Muscle layer of colon (tissue), 2 donors: Measurements from ENCODE around the gene INHA.
A peak's percentile ranks its signal among the peaks of the same experiment; 100 is the strongest.

Source experiments
- H3K27ac ChIP-seq: one replicate; pipeline ENCODE4 v1.7.0; 2013; ENCODE audit warnings: low read depth, mild to moderate bottlenecking, low read length, moderate library complexity
- H3K27me3 ChIP-seq, 2 donors: one replicate each; pipeline ENCODE4 v1.7.0; 2013; ENCODE audit warnings: low read length in 2 of 2, mild to moderate bottlenecking in 2 of 2; ENCODE audit not compliant: insufficient read depth in 2 of 2, control insufficient read depth in 1 of 2
- H3K36me3 ChIP-seq: one replicate; pipeline ENCODE4 v1.7.0; 2013; ENCODE audit warnings: mild to moderate bottlenecking, low read length; ENCODE audit not compliant: insufficient read depth
- H3K4me1 ChIP-seq: one replicate; pipeline ENCODE4 v1.7.0; 2013; ENCODE audit warnings: mild to moderate bottlenecking, low read length; ENCODE audit not compliant: insufficient read depth
- H3K4me3 ChIP-seq, 2 donors: one replicate each; pipeline ENCODE4 v1.7.0; 2013; ENCODE audit warnings: low read length in 2 of 2, low read depth in 1 of 2, mild to moderate bottlenecking in 1 of 2, moderate library complexity in 1 of 2
- H3K9ac ChIP-seq: one replicate; pipeline ENCODE4 v1.7.0; 2013; ENCODE audit warnings: low read length
- H3K9me3 ChIP-seq: one replicate; pipeline ENCODE4 v1.7.0; 2013; ENCODE audit warnings: mild to moderate bottlenecking, low read length
- donor health status: abdominal sarcoma.
- donor health status: Adenocarcinoma of cecum.

Gene INHA

DNA sequence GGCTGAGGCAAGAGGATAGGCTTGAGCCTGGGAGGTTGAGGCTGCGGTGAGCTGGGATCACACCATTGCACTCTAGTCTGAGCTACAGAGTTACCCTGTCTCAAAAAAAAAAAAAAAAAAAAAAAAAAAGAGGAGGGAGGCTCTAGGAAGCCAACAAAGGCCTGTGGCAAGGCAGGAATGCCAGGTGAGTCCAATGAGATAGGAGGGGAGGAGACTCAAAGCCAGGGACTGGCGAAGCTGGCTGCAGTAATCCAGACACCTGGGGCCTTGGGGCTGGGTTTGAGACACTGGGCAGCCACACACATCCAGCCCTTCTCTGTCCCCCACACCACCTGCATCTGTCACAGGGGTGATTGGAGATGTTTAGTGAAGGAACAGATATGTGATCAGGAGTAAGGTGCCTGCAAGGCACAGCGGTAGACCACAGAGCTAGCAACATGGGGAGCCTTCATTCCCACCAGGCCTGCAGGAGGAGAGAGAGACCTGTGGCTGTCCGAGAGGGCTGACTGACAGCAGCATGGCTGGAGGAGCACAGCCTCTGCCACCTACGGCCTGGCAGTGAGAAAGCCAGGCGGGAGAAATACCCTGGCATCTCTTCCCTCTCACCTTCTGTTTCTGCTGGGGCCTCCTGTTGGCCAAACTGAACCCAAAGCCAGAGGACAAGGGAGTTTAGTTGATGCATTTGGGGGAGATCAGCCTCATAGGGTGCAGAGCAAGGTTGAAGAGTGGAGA is 38.0 kb upstream of the INHA start:
- Histone ChIP-seq H3K27ac (no peak overlapping the region), H3K9ac (no peak overlapping the region), H3K4me1 (peaks cover 5% of the 10 kb centered on the region), H3K36me3 (no peaks in the 10 kb centered on the region), H3K4me3 (no peak overlapping the region), H3K27me3 (peaks cover 5% of the 10 kb centered on the region in 2 donors), H3K9me3 (no peaks in the 10 kb centered on the region)

DNA sequence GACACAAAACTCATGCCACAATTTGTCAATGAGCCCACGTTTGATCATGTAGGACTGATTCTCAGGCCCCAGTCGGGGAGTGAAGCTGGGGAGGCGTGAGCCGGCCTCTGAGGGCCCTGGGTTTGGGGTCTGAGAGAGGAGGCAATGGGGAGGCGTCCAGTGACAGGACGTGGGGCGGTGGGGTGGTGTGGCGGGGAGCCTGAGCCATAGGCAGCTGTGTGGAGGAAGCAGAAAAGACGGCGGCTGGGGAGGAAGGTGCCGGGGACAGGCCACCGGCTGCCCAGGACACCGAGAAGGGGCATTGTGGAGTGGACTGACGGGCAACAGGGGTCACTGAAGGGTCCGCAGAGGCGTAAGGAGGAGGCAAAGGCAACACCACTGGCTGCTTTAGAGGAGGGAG is 35.7 kb upstream of the INHA start:
- no peak overlapping the region for H3K9ac ChIP-seq
- no peaks in the 10 kb centered on the region for H3K27me3 ChIP-seq
- peaks cover 15% of the 10 kb centered on the region for H3K36me3 ChIP-seq
- H3K27ac ChIP-seq: no peak overlapping the region
- no peak overlapping the region for H3K4me3 ChIP-seq
- H3K9me3 ChIP-seq: no peaks in the 10 kb centered on the region
- H3K4me1 ChIP-seq: peaks cover under 1% of the 10 kb centered on the region

DNA sequence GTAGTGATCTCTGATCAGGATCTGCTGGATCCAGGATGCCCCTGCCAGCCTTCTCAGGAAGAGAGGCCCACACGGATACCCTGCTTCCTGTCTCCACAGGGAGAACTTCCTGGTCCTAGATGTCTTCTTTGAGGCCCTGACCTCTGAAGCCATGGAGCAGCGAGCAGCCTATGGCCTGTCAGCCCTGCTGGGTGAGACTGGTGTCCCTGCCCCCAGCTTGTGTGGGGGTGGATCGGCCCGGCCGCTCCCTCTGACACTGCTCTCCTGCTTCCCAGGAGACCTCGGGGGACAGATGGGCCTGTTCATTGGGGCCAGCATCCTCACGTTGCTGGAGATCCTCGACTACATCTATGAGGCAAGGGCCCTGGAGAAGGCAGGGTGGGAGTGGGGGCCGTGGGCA is 35.1 kb upstream of the INHA start:
- Histone ChIP-seq H3K36me3 (peaks cover 15% of the 10 kb centered on the region), H3K4me3 (no peak overlapping the region), H3K27me3 (no peaks in the 10 kb centered on the region), H3K27ac (no peak overlapping the region), H3K9ac (no peak overlapping the region), H3K9me3 (no peaks in the 10 kb centered on the region), H3K4me1 (peaks cover 6% of the 10 kb centered on the region)

GRCh38 chr2:219537657-219538488 is 34.2 kb upstream of the INHA start:
- H3K27me3 ChIP-seq: no peaks in the 10 kb centered on the region
- H3K9me3 ChIP-seq: no peaks in the 10 kb centered on the region
- no peak overlapping the region for H3K4me3 ChIP-seq
- peaks cover 15% of the 10 kb centered on the region for H3K4me1 ChIP-seq
- peaks cover 15% of the 10 kb centered on the region for H3K36me3 ChIP-seq
- H3K9ac ChIP-seq: no peak overlapping the region
- H3K27ac ChIP-seq: no peak overlapping the region

DNA sequence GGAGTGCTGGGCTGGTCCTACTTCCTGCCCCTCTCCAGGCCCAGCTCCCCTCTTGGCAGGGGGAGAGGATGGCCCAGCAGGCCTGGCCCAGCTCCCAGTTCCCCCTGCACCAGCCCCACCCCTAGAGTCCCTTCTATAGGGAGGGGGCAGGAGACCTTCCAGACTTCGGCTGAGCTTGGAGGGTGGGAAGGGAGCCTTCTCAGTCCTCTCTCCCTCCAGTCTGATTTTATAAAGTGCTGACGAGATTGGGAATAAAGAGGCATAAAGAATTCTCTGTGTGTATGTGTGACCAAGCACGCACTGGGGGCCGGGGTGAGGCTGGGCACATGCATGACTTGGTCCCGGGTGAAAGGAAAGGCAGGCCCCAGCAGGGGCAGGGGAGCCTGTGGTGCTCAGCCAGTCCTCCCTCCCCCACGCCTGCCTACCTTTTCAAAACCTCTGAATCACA is 33.6 kb upstream of the INHA start:
- Histone ChIP-seq H3K9me3 (no peaks in the 10 kb centered on the region), H3K27me3 (no peaks in the 10 kb centered on the region), H3K27ac (no peak overlapping the region), H3K4me1 (peaks cover 15% of the 10 kb centered on the region), H3K9ac (no peak overlapping the region), H3K4me3 (no peak overlapping the region), H3K36me3 (peaks cover 15% of the 10 kb centered on the region)

DNA sequence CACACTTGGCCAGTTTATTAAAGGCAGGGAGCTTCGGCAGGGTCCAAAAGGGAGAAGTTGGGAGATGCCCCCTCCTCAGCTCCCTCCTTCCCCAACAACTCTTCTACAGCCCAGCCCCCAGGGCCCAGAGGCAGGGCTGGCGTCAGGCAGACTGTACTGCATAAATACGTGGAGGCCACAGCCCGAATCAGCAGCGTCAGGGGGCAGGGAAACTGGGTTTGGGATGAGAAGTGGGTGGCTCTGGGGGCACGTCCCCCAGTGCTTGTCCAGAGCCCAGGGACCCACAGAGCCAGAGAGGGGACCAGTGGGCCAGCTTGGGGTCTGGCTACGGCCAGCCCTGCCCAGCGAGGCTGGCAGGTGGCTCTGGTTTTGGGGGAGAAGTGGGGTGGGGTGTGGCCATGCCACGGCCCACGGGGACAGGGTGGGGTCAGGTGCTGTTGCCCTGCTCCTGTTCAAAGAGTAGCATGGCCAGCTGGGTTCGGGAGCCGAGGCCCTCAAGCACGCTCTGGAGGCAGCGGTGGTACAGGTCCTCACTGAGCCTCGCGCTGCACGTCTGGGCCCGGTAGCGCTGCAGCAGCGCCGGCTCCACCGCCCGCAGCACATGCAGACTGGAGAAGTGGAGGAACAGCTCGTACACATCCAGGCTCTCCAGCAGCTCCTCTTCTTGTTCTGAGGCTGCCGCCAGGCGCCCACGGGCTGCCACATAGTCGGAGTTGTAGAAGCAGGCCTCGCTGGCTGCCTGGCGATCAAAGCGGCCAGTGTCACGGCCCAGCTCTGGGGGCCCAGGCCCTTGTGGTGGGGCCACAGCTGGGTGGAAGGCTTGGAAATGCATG is 32.9 kb upstream of the INHA start:
- Histone ChIP-seq H3K9ac (no peak overlapping the region), H3K9me3 (no peaks in the 10 kb centered on the region)

DNA sequence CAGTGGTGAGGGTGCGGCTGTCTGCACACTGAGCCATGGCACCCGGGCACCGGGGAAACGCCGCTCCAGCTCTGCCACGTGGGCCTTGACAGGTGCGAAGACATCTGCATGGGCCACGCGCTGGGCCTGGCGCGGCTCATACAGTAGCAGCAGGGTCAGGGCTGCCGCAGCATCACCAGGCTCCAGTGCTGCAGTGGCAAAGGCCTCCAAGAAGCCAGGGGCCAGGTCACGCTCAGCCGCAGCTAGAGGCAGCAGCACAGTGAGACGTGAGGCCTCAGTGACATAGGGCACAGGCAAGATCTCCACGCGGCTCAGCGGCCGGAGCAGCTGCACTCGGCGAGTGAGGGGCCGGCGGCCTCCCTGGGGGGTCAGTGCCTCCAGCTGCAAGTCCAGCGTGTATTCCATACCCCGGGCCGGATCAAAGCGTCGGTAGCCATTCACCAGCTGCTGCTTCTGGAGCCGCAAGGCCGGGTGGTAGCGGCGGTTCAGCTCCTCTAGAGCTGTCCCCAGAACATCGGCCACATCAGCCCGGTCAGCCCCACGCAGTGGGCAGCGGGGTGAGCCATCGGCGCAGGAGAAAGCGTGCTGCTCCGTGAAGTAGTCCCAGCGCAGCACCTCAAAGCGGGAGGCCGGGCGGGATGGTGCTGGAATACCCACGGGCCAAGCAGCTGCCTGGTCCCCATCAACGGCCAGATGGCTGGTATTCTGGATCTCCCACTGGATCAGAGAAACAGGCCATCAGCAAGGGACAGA is 32.0 kb upstream of the INHA start:
- Histone ChIP-seq H3K9ac (no peak overlapping the region), H3K36me3 (peaks cover 15% of the 10 kb centered on the region), H3K4me3 (no peak overlapping the region), H3K4me1 (peaks cover 23% of the 10 kb centered on the region), H3K9me3 (no peaks in the 10 kb centered on the region), H3K27me3 (no peaks in the 10 kb centered on the region), H3K27ac (no peak overlapping the region)

More for the DNA sequence above, 32.9 kb upstream of the INHA start:
- Histone ChIP-seq H3K27me3 (no peaks in the 10 kb centered on the region), H3K36me3 (peaks cover 15% of the 10 kb centered on the region), H3K4me1 (peaks cover 17% of the 10 kb centered on the region), H3K4me3 (no peak overlapping the region), H3K27ac (no peak overlapping the region)

- Histone ChIP-seq H3K27ac (no peak overlapping the region), H3K36me3 (peaks cover 15% of the 10 kb centered on the region), H3K4me3 (no peak overlapping the region), H3K27me3 (no peaks in the 10 kb centered on the region), H3K9me3 (no peaks in the 10 kb centered on the region), H3K9ac (no peak overlapping the region), H3K4me1 (peaks cover 23% of the 10 kb centered on the region)
These were observed 31.2 kb upstream of the INHA start for GRCh38 chr2:219540784-219541504.

DNA sequence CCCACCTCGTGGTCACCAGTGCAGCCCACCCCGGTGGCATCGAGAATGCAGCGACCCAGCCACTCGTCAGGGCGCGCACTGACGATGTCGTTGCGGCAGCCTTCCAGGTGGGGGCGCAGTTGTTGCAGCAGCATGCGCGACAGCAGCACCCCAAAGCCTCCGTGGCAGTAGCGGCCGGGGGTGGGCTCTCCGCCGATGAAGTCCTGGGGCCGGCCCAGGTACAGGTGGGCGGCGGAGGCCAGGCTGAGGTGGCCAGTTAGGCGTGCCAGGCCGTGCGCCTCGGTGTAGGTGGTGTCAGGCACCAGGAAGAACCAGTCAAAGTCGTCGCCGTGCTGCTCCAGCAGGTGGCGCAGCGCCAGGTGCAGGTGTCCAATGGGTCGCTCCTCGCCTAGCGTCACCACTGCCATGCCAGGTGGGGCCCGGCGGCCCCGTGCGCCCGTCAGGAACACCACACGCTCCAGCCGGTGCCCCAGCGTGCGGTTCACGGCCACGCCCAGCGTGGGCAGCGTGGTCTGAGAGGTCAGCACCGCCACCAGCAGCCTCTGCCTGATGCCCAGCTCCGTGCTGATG is 30.4 kb upstream of the INHA start:
- Histone ChIP-seq H3K4me3 (no peak overlapping the region), H3K9ac (no peak overlapping the region), H3K9me3 (no peaks in the 10 kb centered on the region), H3K27me3 (no peaks in the 10 kb centered on the region), H3K27ac (no peak overlapping the region), H3K4me1 (peaks cover 23% of the 10 kb centered on the region), H3K36me3 (peaks cover 15% of the 10 kb centered on the region)

DNA sequence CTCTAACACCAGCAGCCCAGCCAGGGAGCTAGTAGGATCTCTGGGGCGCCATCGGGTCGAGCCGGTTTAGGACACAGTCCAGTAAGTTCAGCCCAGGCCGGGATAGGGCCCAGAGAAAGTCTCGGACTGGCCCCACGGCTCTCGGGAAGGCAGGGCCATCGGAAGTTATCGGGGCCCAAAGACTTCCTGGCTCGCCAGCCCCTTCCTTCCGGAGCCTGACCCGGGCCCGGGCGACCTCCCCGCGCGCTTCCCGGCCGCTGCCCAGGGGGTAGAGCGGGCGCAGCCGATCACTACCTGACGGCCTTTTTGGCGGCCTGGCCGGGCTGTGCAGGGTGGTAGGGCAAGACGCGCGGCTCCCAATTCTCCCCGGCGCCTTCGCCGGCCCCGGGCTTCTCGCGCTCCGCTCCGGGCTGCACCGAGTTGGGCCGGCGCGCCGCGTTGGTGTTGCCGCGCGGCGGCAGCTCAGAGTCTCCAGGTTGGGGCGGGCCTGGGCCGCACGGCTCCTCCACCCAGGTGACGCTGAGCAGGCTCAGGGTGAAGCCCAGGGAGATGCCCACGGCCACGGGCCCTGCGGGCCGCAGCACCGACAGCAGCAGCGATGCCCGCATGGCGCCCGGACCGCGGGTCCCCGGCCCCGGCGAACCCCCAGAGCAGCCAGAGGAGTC is 29.0 kb upstream of the INHA start:
- Histone ChIP-seq H3K27ac (peak overlapping the region; percentile 80), H3K9me3 (no peaks in the 10 kb centered on the region), H3K9ac (peak overlapping the region; percentile 61), H3K36me3 (peaks cover 15% of the 10 kb centered on the region), H3K4me1 (peaks cover 23% of the 10 kb centered on the region), H3K4me3 (peak overlapping the region; percentile 58 to 78), H3K27me3 (no peaks in the 10 kb centered on the region)
